GM12878 (cell line): Measurements from ENCODE around the gene SEC14L1. TPM values are rescaled to one million over a fixed set of nuclear protein-coding genes. Genes with fewer than 3 reads are reported as not detected.

Experiments used
- ATAC-seq: fragments of 200-7000 bp; cut with Tn5 transposase; 3 replicates; pipeline ENCODE4 v1.9.1; 2020; ENCODE audit warnings: mild to moderate bottlenecking, moderate library complexity
- BruUV-seq: library from RNA; stranded (reverse); fragments of 400-500 nt; replicated peaks from 2 replicates; lab custom pipeline; 2021; lab: Mats Ljungman, UMichigan
- CTCF ChIA-PET: fragments of 300-600 bp; sonication (Branson Sonifier 250); formaldehyde crosslinking; extraction: SDS; loops from one replicate; lab custom pipeline; 2021; ENCODE audit warnings: inconsistent platforms; lab: Yijun Ruan, JAX
- POLR2A ChIA-PET: fragments of 350-600 bp; formaldehyde crosslinking; extraction: SDS; loops from one replicate; lab custom pipeline; 2021; ENCODE audit warnings: inconsistent platforms; lab: Charles Lee
- RAD21 ChIA-PET: fragments of 300-600 bp; sonication (Branson Sonifier 250); formaldehyde crosslinking; loops from one replicate; lab custom pipeline; 2023; ENCODE audit warnings: antibody characterized with exemption; ENCODE audit not compliant: unreplicated experiment; lab: Charles Lee
- SMC1A ChIA-PET: fragments of 300-600 bp; sonication (Branson Sonifier 250); formaldehyde crosslinking; loops from one replicate; lab custom pipeline; 2023; ENCODE audit not compliant: unreplicated experiment, uncharacterized antibody; lab: Charles Lee
- DNase-seq: peaks from one replicate; pipeline ENCODE4 v3.0.0-alpha.2; 2011; ENCODE audit warnings: low read depth, low spot score
- FAIRE-seq: peaks from 3 replicates; lab custom pipeline; 2011; peaks lifted over from hg19 to GRCh38; lab: Jason Lieb, UNC
- H2AFZ ChIP-seq: 2 replicates; pipeline ENCODE4 v1.6.0; 2011; ENCODE audit warnings: low read depth, low read length, control low read depth; ENCODE audit not compliant: control insufficient read depth
- H3K27ac ChIP-seq: 2 replicates; pipeline ENCODE4 v1.5.1; 2011; ENCODE audit warnings: control low read depth; ENCODE audit not compliant: control insufficient read depth, insufficient read depth
- H3K27me3 ChIP-seq, 2 experiments: replicated peaks in 1 of 2; 2 replicates each; pipeline versions ENCODE4 v1.6.0 to v1.6.1; 2011; ENCODE audit warnings: low read length in 1 of 2; ENCODE audit not compliant: control insufficient read depth in 2 of 2, insufficient read depth in 2 of 2
- H3K36me3 ChIP-seq, 2 experiments: 2 replicates each; pipeline ENCODE4 v1.5.1; 2011; ENCODE audit warnings: low read length in 1 of 2; ENCODE audit not compliant: control insufficient read depth in 2 of 2, insufficient read depth in 2 of 2
- H3K4me1 ChIP-seq: 2 replicates; pipeline ENCODE4 v1.6.1; 2011; ENCODE audit warnings: mild to moderate bottlenecking, low read length, moderate library complexity, mixed read lengths; ENCODE audit not compliant: control insufficient read depth, insufficient read depth
- H3K4me2 ChIP-seq: 2 replicates; pipeline ENCODE4 v1.6.0; 2011; ENCODE audit warnings: control low read depth; ENCODE audit not compliant: control insufficient read depth, insufficient read depth
- H3K4me3 ChIP-seq: fragments of 200-600 bp; sonication (generic); 2 replicates; pipeline ENCODE4 v1.5.1; 2016
- H3K79me2 ChIP-seq: 2 replicates; pipeline ENCODE4 v1.6.0; 2011; ENCODE audit warnings: low read length; ENCODE audit not compliant: control insufficient read depth, insufficient read depth
- H3K9ac ChIP-seq: 2 replicates; pipeline ENCODE4 v1.8.0; 2011; ENCODE audit warnings: low read length, control low read depth, mixed read lengths; ENCODE audit not compliant: control insufficient read depth, insufficient read depth
- H3K9me3 ChIP-seq: replicated peaks from 3 replicates; pipeline ENCODE4 v1.5.1; 2011; ENCODE audit warnings: mild to moderate bottlenecking, low read length; ENCODE audit not compliant: control insufficient read depth, insufficient read depth
- H4K20me1 ChIP-seq: 2 replicates; pipeline ENCODE4 v1.6.0; 2011; ENCODE audit not compliant: control insufficient read depth, insufficient read depth
- BMI1 ChIP-seq: fragments of 450-650 bp; IDR thresholded peaks from 2 replicates; pipeline ENCODE4 v1.6.1; 2016; ENCODE audit warnings: mild to moderate bottlenecking, moderate library complexity, borderline replicate concordance
- BRCA1 ChIP-seq: IDR thresholded peaks from 2 replicates; pipeline ENCODE4 v1.6.1; 2011; ENCODE audit warnings: low read depth, low read length, improper control_type of control experiment
- CEBPB ChIP-seq, 2 experiments: fragments of 150-350 bp in 1 of 2; IDR thresholded peaks; 2 replicates each; pipeline ENCODE4 v1.6.1; 2012 to 2014; ENCODE audit warnings: low read depth in 2 of 2, low read length in 2 of 2, borderline replicate concordance in 1 of 2, inconsistent platforms in 1 of 2
- CHD4 ChIP-seq: fragments of 200-600 bp; sonication (generic); IDR thresholded peaks from 2 replicates; pipeline ENCODE4 v1.6.1; 2016; ENCODE audit warnings: mild to moderate bottlenecking
- EGR1 ChIP-seq, 2 experiments: IDR thresholded peaks; 1 replicate in 1 of 2; 2 replicates in 1 of 2; pipeline ENCODE4 v1.6.1; 2011 to 2012; ENCODE audit warnings: low read depth in 2 of 2, low read length in 2 of 2, borderline replicate concordance in 1 of 2, mild to moderate bottlenecking in 1 of 2, moderate library complexity in 1 of 2
- FOXM1 ChIP-seq: IDR thresholded peaks from 2 replicates; pipeline ENCODE4 v1.6.1; 2012; ENCODE audit warnings: low read depth, mild to moderate bottlenecking, inconsistent platforms, low read length, moderate library complexity
- IKZF2 ChIP-seq, 2 experiments: fragments of 450-650 bp; IDR thresholded peaks; 2 replicates each; pipeline ENCODE4 v1.6.1; 2017; ENCODE audit warnings: mild to moderate bottlenecking in 2 of 2, moderate library complexity in 2 of 2
- KAT2A ChIP-seq: conservative IDR thresholded peaks from 2 replicates; pipeline ENCODE4 v1.6.1; 2011; ENCODE audit warnings: low read depth, low read length; ENCODE audit not compliant: control insufficient read depth
- MYB ChIP-seq: fragments of 150-350 bp; IDR thresholded peaks from 2 replicates; pipeline ENCODE4 v1.6.1; 2014; ENCODE audit warnings: mild to moderate bottlenecking, low read depth, low read length, borderline replicate concordance
- NFYB ChIP-seq: IDR thresholded peaks from 2 replicates; pipeline ENCODE4 v1.6.1; 2011; ENCODE audit warnings: low read depth, mild to moderate bottlenecking, low read length, improper control_type of control experiment, moderate library complexity; ENCODE audit not compliant: insufficient read depth
- RAD21 ChIP-seq: IDR thresholded peaks from 2 replicates; pipeline ENCODE4 v1.6.1; 2011; ENCODE audit warnings: mild to moderate bottlenecking, low read depth, low read length, moderate library complexity; ENCODE audit not compliant: insufficient read depth
- RBBP5 ChIP-seq: fragments of 200-600 bp; sonication (generic); conservative IDR thresholded peaks from 2 replicates; pipeline ENCODE4 v1.6.1; 2016
- SIX5 ChIP-seq: IDR thresholded peaks from 2 replicates; pipeline ENCODE4 v1.6.1; 2011; ENCODE audit warnings: mild to moderate bottlenecking, low read depth, low read length, moderate library complexity; ENCODE audit not compliant: severe bottlenecking
- TCF12 ChIP-seq: IDR thresholded peaks from 2 replicates; pipeline ENCODE4 v1.6.1; 2011; ENCODE audit warnings: low read depth, mild to moderate bottlenecking, low read length
- WGBS: methylation state at CpG from one replicate; pipeline ENCODE4 v1.1.6; 2016; ENCODE audit warnings: low lambda C conversion rate; ENCODE audit not compliant: insufficient replicate concordance, insufficient coverage; ENCODE audit errors: missing lambda C conversion rate; 5-methylcytosine and 5-hydroxymethylcytosine counted together
- in situ Hi-C: fragments of 300-500 bp; cut with MboI; formaldehyde crosslinking; loops from 9 replicates; pipeline ENCODE4 v1.14.3; 2018; ENCODE audit warnings: mixed read lengths
- intact Hi-C: fragments of 100-400 bp; cut with micrococcal nuclease; formaldehyde crosslinking; loops from one replicate; pipeline ENCODE4 v1.14.2; 2022; ENCODE audit not compliant: unreplicated experiment
- polyA plus RNA-seq, 11 experiments: library from polyadenylated mRNA; depleted of rRNA in 4 of 11; unstranded in 6 of 11; stranded (reverse) in 5 of 11; fragments of >200 nt; fragmentation: Nextera tagmentation in 4 of 11; fragmentation: Illumina TruSeq in 1 of 11; extraction: Ambion mirVana in 4 of 11; extraction: Trizol in 1 of 11; gene quantifications; 1 replicate in 1 of 11; 2 replicates in 10 of 11; pipeline versions ENCODE4 v1.2.1 to v1.2.3, GENCODE V29; 2011 to 2016; ENCODE audit warnings: inconsistent platforms in 2 of 11, missing spikeins in 2 of 11, low read depth in 1 of 11
- total RNA-seq, 4 experiments: library from RNA; depleted of rRNA in 3 of 4; stranded (reverse); fragments of >200 nt in 3 of 4; fragmentation: Illumina TruSeq in 1 of 4; extraction: Trizol in 1 of 4; gene quantifications; 2 replicates each; pipeline versions ENCODE4 v1.2.1 to v1.2.3, GENCODE V29; 2013 to 2021

The SEC14L1 gene
- total and polyA plus RNA-seq, 10 of the 15 experiments (the other 5 are each of a cell fraction or from before 2014, with no cell fraction given): 6.3 to 66.1 (median 33.5) TPM

GRCh38 chr17:77233127-77233526 lies 92.4 kb downstream of the SEC14L1 start:
- Histone ChIP-seq H3K27ac (no peak overlapping the region), H3K9me3 (peaks cover 3% of the 10 kb centered on the region; the same call in 1 of the 3 replicates), H3K27me3 (no peaks in the 10 kb centered on the region), H3K4me3 (no peak overlapping the region), H3K4me1 (peaks cover 25% of the 10 kb centered on the region), H3K79me2 (no peaks in the 10 kb centered on the region), H2AFZ (no peak overlapping the region), H4K20me1 (no peaks in the 10 kb centered on the region), H3K9ac (no peak overlapping the region), H3K4me2 (no peak overlapping the region), H3K36me3 (no peaks in the 10 kb centered on the region)
- FAIRE-seq (no peak), ATAC-seq (no peak), DNase-seq (no peak)
- WGBS: 98% methylated on average over 10 of the region's 10 CpGs
- ChIA-PET SMC1A (interaction anchor here (3.0 kb wide), 1 partner anchor 20 kb away, joined by 20 read pairs; no protein-coding TSS in a partner anchor), RAD21 (no interaction called here), POLR2A (no interaction called here), CTCF (interaction anchor here (1.5 kb wide), 1 partner anchor 146 kb away, joined by 7 read pairs; no protein-coding TSS in a partner anchor)
- BruUV-seq: no TSS peak
- intact Hi-C loops (no loop called here), in situ Hi-C loops (no loop called here)
- TF ChIP-seq FOXM1 (no peak), CEBPB (IDR thresholded peaks at IDR 0.05; ENCODE audit: borderline replicate concordance in 1 of 2, low read depth in 2 of 2, low read length in 2 of 2) (no peak), CHD4 (no peak), IKZF2 (IDR thresholded peaks at IDR 0.05) (no peak), RAD21 (no peak), MYB (no peak), EGR1 (IDR thresholded peaks at IDR 0.05; ENCODE audit: borderline replicate concordance in 1 of 2, low read depth in 2 of 2, low read length in 2 of 2) (no peak), KAT2A (no peak), SIX5 (no peak), BRCA1 (no peak), BMI1 (no peak), TCF12 (no peak), RBBP5 (no peak), NFYB (no peak)
